Esophagus muscularis mucosa (tissue), 4 donors: ENCODE results near the gene ZNF362. TPM values are rescaled to one million over a fixed set of nuclear protein-coding genes. Genes with fewer than 3 reads are reported as not detected.
"Not testable (repeated sequence)": the region's sequence is repeated elsewhere in the genome, so short reads cannot be mapped to it uniquely, and the experiment has no call there.

ENCODE experiments used
- DNase-seq: peaks from one replicate; pipeline ENCODE4 v3.0.0-alpha.2; 2017; ENCODE audit errors: extremely low spot score
- H3K27ac ChIP-seq, 4 donors: fragments of 200-600 bp; sonication (generic); replicated peaks in 1 of 4; 1 replicate in 3 of 4; 2 replicates in 1 of 4; pipeline ENCODE4 v1.5.1; 2016 to 2019; ENCODE audit warnings: mild to moderate bottlenecking in 1 of 4
- H3K27me3 ChIP-seq, 4 donors: fragments of 200-600 bp; sonication (generic); one replicate each; pipeline versions ENCODE4 v1.5.1 to v1.6.0; 2016 to 2019
- H3K36me3 ChIP-seq, 4 donors: fragments of 200-600 bp; sonication (generic); one replicate each; pipeline ENCODE4 v1.5.1; 2016 to 2019
- H3K4me1 ChIP-seq, 4 donors: fragments of 200-600 bp; sonication (generic); one replicate each; pipeline ENCODE4 v1.5.1; 2016 to 2019
- H3K4me3 ChIP-seq, 4 donors: fragments of 200-600 bp; sonication (generic); 1 replicate in 2 of 4; 2 replicates in 2 of 4; pipeline ENCODE4 v1.5.1; 2016 to 2019; ENCODE audit warnings: mild to moderate bottlenecking in 4 of 4, moderate library complexity in 1 of 4
- H3K9me3 ChIP-seq, 4 donors: fragments of 200-600 bp; sonication (generic); 1 replicate in 3 of 4; 2 replicates in 1 of 4; pipeline ENCODE4 v1.5.1; 2016 to 2019
- CTCF ChIP-seq, 3 experiments: fragments of 200-600 bp in 2 of 3; fragments of 450-650 bp in 1 of 3; sonication (generic) in 2 of 3; IDR thresholded peaks; one replicate each; pipeline ENCODE4 v1.5.1; 2017 to 2019; ENCODE audit warnings: antibody characterized with exemption in 3 of 3, mild to moderate bottlenecking in 2 of 3, moderate library complexity in 1 of 3
- EP300 ChIP-seq: sonication (generic); formaldehyde crosslinking; IDR thresholded peaks from one replicate; pipeline ENCODE4 v1.6.1; 2017; ENCODE audit warnings: antibody characterized with exemption
- POLR2A ChIP-seq: fragments of 450-650 bp; IDR thresholded peaks from one replicate; pipeline ENCODE4 v1.6.1; 2017; ENCODE audit warnings: antibody characterized with exemption, moderate library complexity, mild to moderate bottlenecking, low read depth
- POLR2AphosphoS5 ChIP-seq, 2 donors: sonication (generic); formaldehyde crosslinking; IDR thresholded peaks; one replicate each; pipeline ENCODE4 v1.6.1; 2017; ENCODE audit warnings: antibody characterized with exemption in 2 of 2
- WGBS: methylation state at CpG from one replicate; pipeline ENCODE4 v1.1.5; 2018; 5-methylcytosine and 5-hydroxymethylcytosine counted together
- intact Hi-C: fragments of 100-400 bp; cut with DNase I; formaldehyde crosslinking; loops from one replicate; pipeline ENCODE4 v1.15.1; 2023
- total RNA-seq, 4 donors: library from RNA; depleted of rRNA; stranded (reverse); fragments of >200 nt; gene quantifications; one replicate each; pipeline versions ENCODE4 v1.1.0 to v1.2.1, GENCODE V29; 2016

ZNF362 gene
- total RNA-seq, 4 donors from 2014 or later, result 17.2 to 35.3 (median 25.1) TPM

- Histone ChIP-seq H3K4me3 (peak overlapping the region; percentile 41 to 51 (median 45)), H3K4me1 (peaks cover 12 to 23% (median 19%) of the 10 kb centered on the region in 4 donors), H3K36me3 (no peaks in the 10 kb centered on the region), H3K9me3 (no peaks in the 10 kb centered on the region), H3K27me3 (peaks cover 0 to 11% (median 3%) of the 10 kb centered on the region in 4 donors), H3K27ac (no peak overlapping the region)
- intact Hi-C loops, result no loop called here
- TF ChIP-seq POLR2AphosphoS5 (IDR thresholded peaks at IDR 0.05) (no peak), EP300 (no peak), CTCF (IDR thresholded peaks at IDR 0.05) (no peak), POLR2A (no peak)
- WGBS, result 64% methylated on average over 20 of the region's 20 CpGs
- no peak for DNase-seq
Measured at GRCh38 chr1:33305816-33306652, 49.7 kb downstream of the ZNF362 start.

GRCh38 chr1:33306653-33307493, 50.6 kb downstream of the ZNF362 start:
- TF ChIP-seq EP300, result no peak
- no peak for TF ChIP-seq CTCF (IDR thresholded peaks at IDR 0.05)
- no peak for TF ChIP-seq POLR2AphosphoS5 (IDR thresholded peaks at IDR 0.05)
- no peak for TF ChIP-seq POLR2A
- Histone ChIP-seq H3K27ac (no peak overlapping the region), H3K27me3 (peaks cover 0 to 11% (median 3%) of the 10 kb centered on the region in 4 donors), H3K9me3 (no peaks in the 10 kb centered on the region), H3K4me1 (peaks cover 11 to 14% (median 13%) of the 10 kb centered on the region in 4 donors), H3K4me3 (peak overlapping the region; percentile 41 to 51 (median 45)), H3K36me3 (no peaks in the 10 kb centered on the region)
- intact Hi-C loops, result no loop called here
- WGBS, result 25% methylated on average over 39 of the region's 113 CpGs
- no peak for DNase-seq

GRCh38 chr1:33307494-33307864, 51.2 kb downstream of the ZNF362 start:
- TF ChIP-seq POLR2A (no peak), POLR2AphosphoS5 (IDR thresholded peaks at IDR 0.05) (no peak), EP300 (no peak), CTCF (IDR thresholded peaks at IDR 0.05) (no peak)
- H3K4me3 ChIP-seq, result no peak overlapping the region
- no peaks in the 10 kb centered on the region for H3K9me3 ChIP-seq
- no peak overlapping the region for H3K27ac ChIP-seq
- H3K4me1 ChIP-seq, result peaks cover 11 to 13% (median 12%) of the 10 kb centered on the region in 4 donors
- intact Hi-C loops, result no loop called here
- no peak for DNase-seq
- H3K27me3 ChIP-seq, result peaks cover 0 to 11% (median 3%) of the 10 kb centered on the region in 4 donors
- H3K36me3 ChIP-seq, result no peaks in the 10 kb centered on the region
- WGBS, result 83% methylated on average over 2 of the region's 5 CpGs

- H3K9me3 ChIP-seq, H3K36me3 ChIP-seq, intact Hi-C loops, H3K27ac ChIP-seq, H3K4me3 ChIP-seq, DNase-seq: not testable (repeated sequence)
- WGBS, result 97% methylated on average over 15 of the region's 32 CpGs
- Histone ChIP-seq H3K27me3 (peaks cover 0 to 11% (median 3%) of the 10 kb centered on the region in 4 donors), H3K4me1 (peaks cover 11 to 13% (median 12%) of the 10 kb centered on the region in 4 donors)
Measured at GRCh38 chr1:33309351-33309750, 53.1 kb downstream of the ZNF362 start.

- WGBS, result 94% methylated on average over 3 of the region's 8 CpGs
- no peaks in the 10 kb centered on the region for H3K36me3 ChIP-seq
- TF ChIP-seq EP300 (no peak), CTCF (IDR thresholded peaks at IDR 0.05) (no peak), POLR2AphosphoS5 (IDR thresholded peaks at IDR 0.05) (no peak), POLR2A (no peak)
- peaks cover 11 to 13% (median 12%) of the 10 kb centered on the region in 4 donors for H3K4me1 ChIP-seq
- H3K9me3 ChIP-seq, result no peaks in the 10 kb centered on the region
- H3K27me3 ChIP-seq, result peaks cover 0 to 11% (median 3%) of the 10 kb centered on the region in 4 donors
- no peak for DNase-seq
- intact Hi-C loops, result no loop called here
- H3K27ac ChIP-seq, result no peak overlapping the region
- H3K4me3 ChIP-seq, result no peak overlapping the region
Measured at GRCh38 chr1:33310702-33311101, 54.4 kb downstream of the ZNF362 start.
